ENCODE results near the gene RIBC2. TPM values are rescaled to one million over a fixed set of nuclear protein-coding genes. Genes with fewer than 3 reads are reported as not detected.

RIBC2 gene
- total RNA-seq, 1 donor from 2014 or later = 2.6 TPM

DNA sequence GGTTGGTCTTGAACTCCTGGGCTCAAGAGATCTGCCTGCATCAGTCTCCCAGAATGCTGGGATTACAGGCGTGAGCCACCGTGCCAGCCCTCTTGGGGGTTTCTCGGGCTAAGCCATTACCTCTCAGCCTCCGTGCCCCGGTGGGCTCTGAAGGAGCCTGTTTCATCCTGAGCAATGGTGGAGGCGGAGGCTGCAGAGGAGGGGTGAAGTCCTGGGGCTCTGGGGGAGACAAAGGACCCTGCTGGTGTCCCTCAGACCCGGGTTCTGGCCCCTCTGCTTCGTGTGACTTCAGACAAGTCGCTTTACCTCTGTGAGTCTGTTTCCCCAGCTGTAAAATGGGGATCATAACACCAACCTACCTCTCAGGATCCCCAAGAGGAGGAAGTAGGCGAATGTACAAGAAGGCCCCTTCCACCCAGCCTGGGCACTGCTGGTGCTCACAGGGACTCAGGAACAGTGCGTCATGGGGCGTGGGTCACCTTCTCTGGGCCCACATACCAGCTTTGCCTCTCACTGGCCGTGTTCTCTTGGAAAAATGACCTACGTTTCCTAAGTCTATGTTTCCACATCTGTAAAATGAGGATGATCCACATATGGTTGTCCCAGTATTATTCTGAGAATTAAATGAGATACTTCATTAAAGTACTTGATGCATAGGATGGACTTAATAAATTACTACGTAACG is 36.8 kb downstream of the RIBC2 start:
- no peak for DNase-seq
- Histone ChIP-seq H3K27ac (peak overlapping the region; percentile 56), H3K4me1 (no peaks in the 10 kb centered on the region)

DNA sequence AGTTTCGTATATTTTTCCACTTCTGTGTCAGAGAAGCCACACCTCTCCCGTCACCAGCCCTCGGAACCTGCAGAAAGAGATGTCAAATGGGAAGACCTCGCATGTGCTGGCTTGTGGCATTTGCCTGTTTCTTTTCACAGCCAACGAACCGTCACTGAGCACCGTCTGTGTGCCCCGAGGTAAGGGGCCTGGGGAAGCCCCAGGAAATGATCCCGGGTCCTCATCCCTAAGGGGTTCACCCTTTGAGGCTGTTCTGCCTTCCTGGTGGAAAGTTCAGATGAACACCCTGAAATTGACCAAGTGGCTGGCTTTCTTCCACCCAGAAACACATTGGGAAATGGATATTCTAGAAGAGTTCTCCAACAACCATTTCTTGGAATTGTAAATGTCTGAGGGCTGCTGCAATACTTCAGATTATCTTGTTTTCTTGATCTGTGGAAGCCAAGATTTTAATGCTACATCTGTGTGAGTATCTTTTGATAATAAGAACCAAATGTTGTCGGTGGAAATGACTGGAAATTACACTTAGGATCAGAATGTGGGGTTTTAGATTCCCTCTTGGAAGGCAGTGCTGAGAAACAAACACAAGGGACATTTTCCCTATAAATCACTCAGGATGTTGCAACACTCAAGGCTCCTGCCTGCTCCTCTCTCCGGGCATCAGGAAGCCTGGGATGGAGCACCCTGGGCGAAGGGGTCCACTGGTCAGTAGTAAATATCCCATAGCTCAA is 37.6 kb downstream of the RIBC2 start:
- H3K36me3 ChIP-seq = no peaks in the 10 kb centered on the region
- H3K4me3 ChIP-seq = no peak overlapping the region
- H3K9me3 ChIP-seq = no peaks in the 10 kb centered on the region
- DNase-seq = no peak
- peak overlapping the region; percentile 56 for H3K27ac ChIP-seq
- intact Hi-C loops (cut with DNase I) = no loop called here
- ATAC-seq = peak; percentile 48 to 67
- TF ChIP-seq, protein P1, sequence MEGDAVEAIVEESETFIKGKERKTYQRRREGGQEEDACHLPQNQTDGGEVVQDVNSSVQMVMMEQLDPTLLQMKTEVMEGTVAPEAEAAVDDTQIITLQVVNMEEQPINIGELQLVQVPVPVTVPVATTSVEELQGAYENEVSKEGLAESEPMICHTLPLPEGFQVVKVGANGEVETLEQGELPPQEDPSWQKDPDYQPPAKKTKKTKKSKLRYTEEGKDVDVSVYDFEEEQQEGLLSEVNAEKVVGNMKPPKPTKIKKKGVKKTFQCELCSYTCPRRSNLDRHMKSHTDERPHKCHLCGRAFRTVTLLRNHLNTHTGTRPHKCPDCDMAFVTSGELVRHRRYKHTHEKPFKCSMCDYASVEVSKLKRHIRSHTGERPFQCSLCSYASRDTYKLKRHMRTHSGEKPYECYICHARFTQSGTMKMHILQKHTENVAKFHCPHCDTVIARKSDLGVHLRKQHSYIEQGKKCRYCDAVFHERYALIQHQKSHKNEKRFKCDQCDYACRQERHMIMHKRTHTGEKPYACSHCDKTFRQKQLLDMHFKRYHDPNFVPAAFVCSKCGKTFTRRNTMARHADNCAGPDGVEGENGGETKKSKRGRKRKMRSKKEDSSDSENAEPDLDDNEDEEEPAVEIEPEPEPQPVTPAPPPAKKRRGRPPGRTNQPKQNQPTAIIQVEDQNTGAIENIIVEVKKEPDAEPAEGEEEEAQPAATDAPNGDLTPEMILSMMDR (IDR thresholded peaks at IDR 0.05) = no peak
- no peaks in the 10 kb centered on the region for H3K4me1 ChIP-seq
- H3K27me3 ChIP-seq (ENCODE audit: low read depth) = no peaks in the 10 kb centered on the region

More for the DNA sequence above, 36.8 kb downstream of the RIBC2 start:
- TF ChIP-seq, protein P1 (IDR thresholded peaks at IDR 0.05) = no peak
- intact Hi-C loops (cut with DNase I) = no loop called here
- no peaks in the 10 kb centered on the region for H3K9me3 ChIP-seq
- ATAC-seq = no peak
- no peak overlapping the region for H3K4me3 ChIP-seq
- H3K36me3 ChIP-seq = no peaks in the 10 kb centered on the region
- no peaks in the 10 kb centered on the region for H3K27me3 ChIP-seq (ENCODE audit: low read depth)

DNA sequence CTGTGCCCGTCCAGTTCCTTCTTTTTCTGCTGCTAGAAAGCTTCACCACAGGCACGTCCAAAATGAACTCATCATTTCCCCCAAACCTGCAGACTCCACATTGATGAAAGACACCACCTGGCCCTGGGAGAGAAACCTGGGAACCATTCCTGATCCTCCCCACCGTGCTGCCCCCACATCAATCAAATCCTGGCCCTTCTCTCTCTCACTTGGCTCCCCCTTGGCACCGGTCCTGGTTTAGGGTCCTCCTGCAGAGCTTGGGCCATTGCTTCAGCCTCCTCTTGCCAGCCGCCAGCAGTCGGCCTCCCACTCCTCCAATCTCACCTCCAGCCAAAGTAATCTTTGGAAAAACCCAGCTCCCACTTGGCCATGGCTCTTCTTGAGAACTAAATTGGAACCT is 38.5 kb downstream of the RIBC2 start:
- Histone ChIP-seq H3K27me3 (ENCODE audit: low read depth) (no peaks in the 10 kb centered on the region), H3K4me1 (no peaks in the 10 kb centered on the region), H3K36me3 (no peaks in the 10 kb centered on the region), H3K4me3 (no peak overlapping the region), H3K27ac (peak overlapping the region; percentile 54), H3K9me3 (no peaks in the 10 kb centered on the region)
- intact Hi-C loops (cut with DNase I) = no loop called here
- TF ChIP-seq, protein P1 (IDR thresholded peaks at IDR 0.05) = no peak
- ATAC-seq (no peak), DNase-seq (no peak)

DNA sequence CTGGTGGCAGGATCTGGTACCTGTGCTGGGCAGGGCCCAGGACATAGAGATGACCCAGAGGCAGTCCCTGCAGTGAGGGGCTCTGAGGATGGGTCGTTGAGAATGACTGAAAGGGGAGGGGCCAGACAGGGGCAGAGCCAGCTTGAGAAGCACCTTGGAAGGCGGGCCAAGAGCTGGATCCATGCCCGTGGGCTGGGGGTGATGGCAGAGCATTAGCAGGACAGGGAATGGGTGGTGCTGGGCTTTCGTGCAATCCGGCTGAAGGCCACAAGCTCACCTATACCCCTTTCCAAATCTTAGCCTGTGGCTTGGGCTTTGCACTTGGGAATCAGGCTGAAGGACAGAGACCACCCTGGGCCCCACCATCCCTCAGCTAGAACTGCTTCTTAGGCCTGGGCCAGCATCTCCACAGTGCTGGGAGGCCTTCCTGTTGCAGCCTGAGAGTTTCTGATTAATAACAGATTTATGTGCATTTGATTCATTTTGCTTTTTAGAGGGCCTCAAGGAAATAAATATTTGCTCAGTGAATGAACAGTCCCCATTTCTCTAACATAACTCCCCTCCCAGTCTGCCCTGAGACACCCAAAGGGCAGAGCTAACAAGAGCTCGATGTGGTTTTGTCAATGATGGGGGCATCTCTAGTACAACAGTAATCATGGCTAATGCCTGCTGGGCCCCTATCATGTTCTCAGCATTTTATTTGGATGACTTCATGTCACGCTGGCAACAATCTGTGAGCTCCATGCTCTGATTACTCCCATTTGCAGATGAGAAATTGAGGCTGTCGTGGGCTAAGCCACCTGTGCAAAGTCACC is 39.3 kb downstream of the RIBC2 start:
- H3K4me3 ChIP-seq = no peak overlapping the region
- TF ChIP-seq, protein P1 (IDR thresholded peaks at IDR 0.05) = no peak
- no peak overlapping the region for H3K27ac ChIP-seq
- intact Hi-C loops (cut with DNase I) = no loop called here
- ATAC-seq (no peak), DNase-seq (no peak)
- no peaks in the 10 kb centered on the region for H3K9me3 ChIP-seq
- no peaks in the 10 kb centered on the region for H3K4me1 ChIP-seq
- no peaks in the 10 kb centered on the region for H3K36me3 ChIP-seq
- H3K27me3 ChIP-seq (ENCODE audit: low read depth) = no peaks in the 10 kb centered on the region

DNA sequence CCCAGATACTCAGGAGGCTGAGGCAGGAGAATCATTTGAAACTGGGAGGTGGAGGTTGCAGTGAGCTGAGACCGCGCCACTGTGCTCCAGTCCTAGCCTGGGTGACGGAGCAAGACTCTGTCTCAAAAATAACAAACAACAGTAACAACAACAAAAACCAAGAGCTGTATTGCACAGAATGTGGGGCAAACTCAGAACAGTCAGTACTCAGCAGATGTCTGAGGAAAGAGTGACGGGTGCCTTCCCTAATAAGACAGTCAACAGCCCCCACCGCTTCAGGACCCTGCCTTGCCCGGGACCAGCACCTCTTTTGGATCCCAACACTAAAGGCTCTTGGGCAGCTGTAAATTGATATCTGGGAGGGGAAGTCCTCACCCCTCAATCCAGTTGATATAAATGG is 40.3 kb downstream of the RIBC2 start:
- Histone ChIP-seq H3K4me1 (no peaks in the 10 kb centered on the region), H3K27me3 (ENCODE audit: low read depth) (no peaks in the 10 kb centered on the region), H3K27ac (no peak overlapping the region), H3K9me3 (no peaks in the 10 kb centered on the region), H3K36me3 (no peaks in the 10 kb centered on the region), H3K4me3 (no peak overlapping the region)
- ATAC-seq = no peak
- TF ChIP-seq, protein P1 (IDR thresholded peaks at IDR 0.05) = no peak
- DNase-seq = no peak
- intact Hi-C loops (cut with DNase I) = no loop called here
